HG03342 (cell line): ENCODE measurements around the gene ETV1.
"Not testable (repeated sequence)": the region's sequence is repeated elsewhere in the genome, so short reads cannot be mapped to it uniquely, and the experiment has no call there.

Experiments used
- ATAC-seq: cut with Tn5 transposase; IDR thresholded peaks from one replicate; pipeline ENCODE4 v1.9.1; 2021; ENCODE audit warnings: mild to moderate bottlenecking, moderate library complexity; ENCODE audit not compliant: unreplicated experiment

Gene ETV1

DNA sequence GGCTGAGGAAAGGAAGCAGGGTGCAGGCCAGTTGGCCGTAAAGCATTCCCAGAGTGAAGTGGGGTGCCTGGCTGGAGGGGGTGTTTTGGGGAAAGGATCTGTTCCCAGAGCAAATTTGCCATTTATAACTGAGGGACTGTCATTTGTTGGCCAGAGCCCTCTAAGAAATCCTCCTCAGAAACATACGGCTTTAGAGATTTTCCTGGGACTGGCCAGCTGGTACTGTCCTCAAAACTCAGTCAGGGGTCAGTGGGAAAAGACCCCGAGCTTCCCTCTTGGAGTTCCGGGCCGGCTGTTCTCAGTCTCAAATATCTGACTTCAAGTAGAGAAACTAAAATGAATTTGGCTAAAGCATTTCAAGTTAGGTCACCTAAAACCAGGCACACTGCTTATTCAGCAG is 55.9 kb downstream of the ETV1 start:
- ATAC-seq = no peak

GRCh38 chr7:13933091-13933490 is 56.4 kb downstream of the ETV1 start:
- ATAC-seq = no peak

DNA sequence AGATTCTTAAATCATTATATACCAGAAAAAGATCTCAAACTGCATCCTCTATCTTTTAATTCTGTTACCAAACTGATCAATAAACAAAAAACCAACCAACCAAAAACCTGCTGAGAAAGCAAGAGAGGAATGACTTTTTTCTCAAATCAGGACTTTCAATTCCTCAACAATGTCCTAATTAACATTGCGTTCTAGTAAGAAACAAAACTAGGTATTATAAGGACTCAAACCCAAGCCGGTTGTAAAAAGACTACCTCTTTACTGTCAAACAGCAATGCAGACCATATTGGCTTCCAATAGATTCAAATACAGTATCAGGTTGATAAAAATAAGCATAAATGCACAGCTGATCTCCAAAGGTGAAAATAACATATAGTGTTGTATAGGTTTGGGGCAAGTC is 57.3 kb downstream of the ETV1 start:
- no peak for ATAC-seq

DNA sequence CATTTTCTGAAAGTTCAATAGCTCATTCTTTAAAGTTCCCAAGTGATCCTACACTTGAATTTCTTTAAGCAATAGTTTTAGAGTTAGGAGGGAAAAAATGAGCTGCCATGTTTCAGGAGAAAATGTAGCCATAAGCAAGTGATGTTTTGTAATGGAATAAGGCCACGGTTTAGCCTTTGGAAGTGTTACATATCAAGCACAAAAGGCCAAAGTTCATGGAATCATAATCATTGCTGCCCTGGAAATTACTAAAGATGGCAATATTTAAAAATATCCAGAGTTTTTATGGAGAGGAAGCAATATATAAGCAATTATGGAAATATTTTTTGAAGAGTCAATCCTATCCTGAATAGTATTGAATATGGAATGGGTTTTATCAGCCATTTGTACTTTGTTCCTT is 68.4 kb downstream of the ETV1 start:
- ATAC-seq = no peak

DNA sequence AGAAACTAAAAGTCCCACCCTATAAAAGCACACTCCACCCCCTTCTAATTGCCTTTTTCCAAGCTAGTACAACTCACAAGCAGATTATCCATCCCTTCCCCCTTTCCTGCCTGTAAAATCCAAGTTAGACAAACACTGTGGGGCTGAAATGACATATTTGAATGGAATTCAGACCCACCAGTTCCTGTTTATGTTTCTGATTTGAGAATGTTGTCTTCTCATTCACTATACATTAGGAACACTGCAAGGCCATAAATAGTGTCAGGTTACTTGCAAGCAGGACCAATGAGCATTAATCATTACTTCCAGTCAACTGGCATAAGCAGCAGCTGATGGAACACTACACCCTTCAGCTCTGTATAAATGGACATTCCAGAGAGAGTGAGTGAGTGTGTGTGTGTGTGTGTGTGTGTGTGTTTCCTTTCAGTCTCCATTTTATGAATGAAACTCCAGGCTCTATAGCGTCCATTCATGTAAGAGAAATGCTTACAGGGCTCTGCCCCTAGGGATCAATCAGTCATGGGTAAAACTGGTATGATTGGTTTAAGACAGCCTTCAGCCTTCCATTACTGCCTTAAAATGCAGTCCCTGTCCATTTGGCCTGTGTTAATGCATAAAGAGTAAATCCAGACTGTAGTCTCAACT is 69.3 kb downstream of the ETV1 start:
- no peak for ATAC-seq

DNA sequence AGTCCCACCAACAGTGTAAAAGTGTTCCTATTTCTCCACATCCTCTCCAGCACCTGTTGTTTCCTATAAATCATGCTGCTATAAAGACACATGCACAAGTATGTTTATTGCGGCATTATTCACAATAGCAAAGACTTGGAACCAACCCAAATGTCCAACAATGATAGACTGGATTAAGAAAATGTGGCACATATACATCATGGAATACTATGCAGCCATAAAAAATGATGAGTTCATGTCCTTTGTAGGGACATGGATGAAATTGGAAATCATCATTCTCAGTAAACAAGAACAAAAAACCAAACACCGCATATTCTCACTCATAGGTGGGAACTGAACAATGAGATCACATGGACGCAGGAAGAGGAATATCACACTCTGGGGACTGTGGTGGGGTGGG is 71.1 kb downstream of the ETV1 start:
- ATAC-seq = not testable (repeated sequence)

DNA sequence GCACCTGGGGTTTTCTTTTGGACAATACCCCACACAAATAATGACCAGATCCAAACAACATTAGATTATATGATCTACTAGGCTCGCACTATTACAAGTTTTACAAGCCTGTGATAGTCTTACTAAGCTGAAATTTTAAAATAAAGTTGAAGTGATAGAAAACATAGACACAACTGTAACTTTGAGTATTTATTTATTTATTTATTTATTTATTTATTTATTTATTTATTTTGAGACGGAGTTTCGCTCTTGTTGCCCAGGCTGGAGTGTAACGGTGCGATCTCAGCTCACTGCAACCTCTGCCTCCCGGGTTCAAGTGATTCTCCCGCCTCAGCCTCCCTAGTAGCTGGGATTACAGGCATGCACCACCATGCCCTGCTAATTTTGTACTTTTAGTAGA is 72.4 kb downstream of the ETV1 start:
- not testable (repeated sequence) for ATAC-seq

- no peak for ATAC-seq
Measured at GRCh38 chr7:13915891-13916290, 73.6 kb downstream of the ETV1 start.

DNA sequence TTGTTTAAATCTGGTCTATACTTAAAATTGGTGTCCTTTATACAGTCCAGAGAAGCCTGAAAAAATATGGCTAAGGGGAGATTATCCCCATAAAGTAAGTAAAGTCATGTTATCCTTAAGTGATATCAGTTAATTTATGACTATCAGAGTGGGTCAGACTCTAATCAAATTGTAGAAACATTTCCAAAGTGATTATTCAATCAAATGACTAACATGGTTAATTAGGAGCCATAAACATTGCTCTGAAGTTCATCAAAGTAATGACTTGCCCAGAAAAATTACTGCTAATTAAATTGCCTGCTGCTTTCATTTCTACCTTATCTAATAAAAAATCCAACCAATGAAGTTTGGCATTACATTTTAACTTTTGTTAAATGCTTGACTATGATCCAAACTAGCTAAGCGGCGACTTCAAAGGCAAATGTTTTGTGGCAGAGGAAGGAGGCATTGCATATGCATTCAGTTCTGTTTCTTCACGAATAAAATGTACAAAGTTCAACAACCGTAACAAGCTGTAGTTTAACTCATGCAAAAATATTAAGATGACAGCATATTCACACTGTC is 76.7 kb downstream of the ETV1 start:
- ATAC-seq = no peak

DNA sequence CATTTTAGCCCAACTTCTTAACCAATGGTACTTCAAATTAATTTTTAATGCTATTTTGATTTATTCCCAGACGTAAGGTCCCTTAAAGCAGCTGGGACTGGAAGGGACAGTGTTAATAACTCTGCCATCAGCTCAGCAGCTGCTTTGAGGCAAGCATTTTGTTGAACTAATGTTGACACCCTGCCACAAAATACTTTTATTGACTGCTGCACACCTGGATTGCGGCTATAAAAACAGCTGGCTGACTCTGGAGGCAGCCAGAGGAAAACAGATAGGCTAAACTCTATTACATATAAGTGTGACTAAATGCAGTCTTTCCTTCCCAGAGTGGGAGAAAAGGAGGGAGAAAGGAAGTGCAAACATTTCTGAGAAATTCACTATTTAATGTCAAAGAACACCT is 77.6 kb downstream of the ETV1 start:
- ATAC-seq = no peak

GRCh38 chr7:13910805-13911551 is 78.5 kb downstream of the ETV1 start:
- ATAC-seq = no peak

- no peak for ATAC-seq
Measured at GRCh38 chr7:13908667-13909397, 80.6 kb downstream of the ETV1 start.

GRCh38 chr7:13907831-13908230 is 81.6 kb downstream of the ETV1 start:
- no peak for ATAC-seq

GRCh38 chr7:13904689-13905088 is 84.8 kb downstream of the ETV1 start:
- ATAC-seq = no peak

GRCh38 chr7:13904007-13904406 is 85.5 kb downstream of the ETV1 start:
- ATAC-seq = no peak

- no peak for ATAC-seq
Measured at GRCh38 chr7:13901577-13901976, 87.9 kb downstream of the ETV1 start.

DNA sequence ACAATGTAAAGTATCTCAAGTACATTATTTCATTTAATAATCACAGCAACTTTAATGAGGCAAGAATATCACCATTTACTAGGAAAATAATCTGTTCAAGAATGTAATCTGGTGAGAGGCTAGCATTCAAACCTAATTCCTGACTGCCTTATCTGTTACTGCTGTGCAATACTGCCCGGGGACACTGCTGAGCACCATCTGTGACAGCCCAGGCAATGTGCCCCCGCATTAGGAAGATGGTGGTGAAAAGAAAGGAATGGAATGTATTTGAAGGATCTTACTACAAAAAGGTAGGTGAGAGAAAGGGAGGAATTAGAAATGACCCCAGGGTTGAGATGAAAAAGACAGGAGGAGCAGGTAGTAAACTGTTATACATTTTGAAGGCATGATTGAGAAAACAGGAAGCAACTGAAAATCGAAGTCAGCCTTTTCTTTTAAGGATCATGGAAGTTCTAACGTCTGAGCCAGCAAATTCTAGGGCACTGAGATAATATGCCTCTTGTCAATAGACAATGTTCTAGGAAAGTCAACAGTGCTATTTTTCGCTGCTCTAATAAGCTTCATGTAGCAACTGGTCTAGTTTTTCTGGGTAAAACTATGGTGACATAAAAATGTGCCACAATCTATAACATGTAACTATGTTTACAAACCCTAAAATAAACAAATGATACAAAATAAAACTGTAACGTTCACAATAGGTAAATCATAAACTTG is 90.4 kb downstream of the ETV1 start:
- no peak for ATAC-seq

- ATAC-seq = no peak
Measured at GRCh38 chr7:13897819-13898218, 91.6 kb downstream of the ETV1 start.

DNA sequence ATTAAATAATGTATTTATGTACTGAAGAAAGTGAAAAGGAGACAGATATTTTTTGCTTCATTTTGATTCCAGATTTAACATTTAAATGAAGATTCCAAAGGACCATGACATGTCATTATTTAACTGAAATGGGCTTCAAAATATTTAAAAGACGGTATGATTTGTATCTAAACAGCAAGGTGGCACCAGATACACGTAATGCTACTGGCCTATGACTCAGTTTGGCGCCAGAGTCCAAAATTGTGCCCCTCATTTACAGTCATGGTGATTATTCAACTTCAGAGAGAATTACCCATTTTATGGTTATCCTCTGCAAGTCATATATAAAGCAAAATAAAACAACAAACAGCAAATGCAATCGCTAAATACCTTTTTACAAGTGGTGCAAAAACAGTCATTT is 94.5 kb downstream of the ETV1 start:
- ATAC-seq = no peak

- ATAC-seq = no peak
Measured at GRCh38 chr7:13894377-13894776, 95.1 kb downstream of the ETV1 start.

DNA sequence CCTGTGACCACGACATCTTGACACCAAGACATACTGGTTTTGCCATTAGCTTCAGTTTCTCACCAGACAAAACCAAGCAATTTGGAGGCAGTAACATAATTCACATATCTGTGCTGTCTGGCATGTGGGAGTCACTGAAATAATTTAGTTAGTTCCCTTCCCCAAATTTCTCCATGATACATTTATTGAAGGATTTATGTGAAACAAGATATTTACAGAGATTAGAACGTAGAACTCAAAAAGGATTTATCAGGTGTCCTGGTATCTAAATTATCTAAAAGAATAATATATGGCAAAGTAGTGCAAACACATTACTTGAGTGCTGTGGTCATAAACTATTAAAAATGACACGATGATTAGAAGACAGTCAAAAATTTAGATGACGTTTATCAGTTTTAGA is 98.7 kb downstream of the ETV1 start:
- no peak for ATAC-seq
